PC-3 (cell line): Measurements from ENCODE around the gene ALOX15B. TPM values are rescaled to one million over a fixed set of nuclear protein-coding genes. Genes with fewer than 3 reads are reported as not detected.
"Not testable (repeated sequence)": the region's sequence is repeated elsewhere in the genome, so short reads cannot be mapped to it uniquely, and the experiment has no call there.

Experiments used
- ATAC-seq: fragments of 200-7000 bp; cut with Tn5 transposase; 2 replicates; pipeline ENCODE4 v1.9.1; 2020; ENCODE audit warnings: mild to moderate bottlenecking, moderate library complexity
- BruUV-seq: library from RNA; stranded (reverse); fragments of 400-500 nt; replicated peaks from 2 replicates; lab custom pipeline; 2021; lab: Mats Ljungman, UMichigan
- CTCF ChIA-PET: fragments of 300-600 bp; sonication (Branson Sonifier 250); formaldehyde crosslinking; loops from one replicate; lab custom pipeline; 2022; ENCODE audit warnings: antibody characterized with exemption; lab: Charles Lee
- POLR2A ChIA-PET: fragments of 300-600 bp; sonication (Branson Sonifier 250); formaldehyde crosslinking; loops from one replicate; lab custom pipeline; 2022; ENCODE audit warnings: antibody characterized with exemption; ENCODE audit not compliant: unreplicated experiment; lab: Charles Lee
- DNase-seq: peaks from one replicate; pipeline ENCODE4 v3.0.0-alpha.2; 2015
- H2AFZ ChIP-seq: fragments of 300-600 bp; sonication (generic); 2 replicates; pipeline ENCODE4 v1.6.0; 2016; ENCODE audit warnings: antibody characterized with exemption, low read length
- H3F3A ChIP-seq: fragments of 300-600 bp; sonication (generic); one replicate; pipeline ENCODE4 v1.6.0; 2017; ENCODE audit warnings: antibody characterized with exemption, low read length, control low read depth, mild to moderate bottlenecking; ENCODE audit not compliant: unreplicated experiment
- H3K27ac ChIP-seq: fragments of 300-600 bp; sonication (generic); 2 replicates; pipeline ENCODE4 v1.5.1; 2016; ENCODE audit warnings: mild to moderate bottlenecking, low read length
- H3K27me3 ChIP-seq: fragments of 300-600 bp; sonication (generic); 2 replicates; pipeline ENCODE4 v1.6.1; 2016; ENCODE audit warnings: low read length, mixed read lengths
- H3K36me3 ChIP-seq: fragments of 300-600 bp; sonication (generic); 2 replicates; pipeline ENCODE4 v1.6.1; 2016; ENCODE audit warnings: low read depth, mixed run types, low read length, mixed read lengths
- H3K4me1 ChIP-seq: fragments of 300-600 bp; sonication (generic); 2 replicates; pipeline ENCODE4 v1.5.1; 2016; ENCODE audit warnings: low read length; ENCODE audit not compliant: insufficient read depth
- H3K4me2 ChIP-seq: fragments of 300-600 bp; sonication (generic); 2 replicates; pipeline ENCODE4 v1.6.0; 2016; ENCODE audit warnings: low read length
- H3K4me3 ChIP-seq: fragments of 300-600 bp; sonication (generic); 2 replicates; pipeline ENCODE4 v1.5.1; 2016; ENCODE audit warnings: mild to moderate bottlenecking, low read length, mixed read lengths
- H3K79me2 ChIP-seq: fragments of 300-600 bp; sonication (generic); 2 replicates; pipeline ENCODE4 v1.6.1; 2017; ENCODE audit warnings: low read length, mixed read lengths
- H3K9ac ChIP-seq: fragments of 300-600 bp; sonication (generic); 2 replicates; pipeline ENCODE4 v1.6.0; 2016; ENCODE audit warnings: mild to moderate bottlenecking, low read length
- H3K9me2 ChIP-seq: fragments of 300-600 bp; sonication (generic); replicated peaks from 2 replicates; pipeline ENCODE4 v1.6.1; 2016; ENCODE audit warnings: mixed run types, low read length, mixed read lengths
- H3K9me3 ChIP-seq: fragments of 300-600 bp; sonication (generic); 2 replicates; pipeline ENCODE4 v1.6.1; 2016; ENCODE audit warnings: low read length, mixed read lengths
- H4K20me1 ChIP-seq: fragments of 300-600 bp; sonication (generic); 2 replicates; pipeline ENCODE4 v1.6.1; 2016; ENCODE audit warnings: low read length, mixed read lengths
- EZH2 ChIP-seq: fragments of 300-600 bp; sonication (generic); IDR thresholded peaks from one replicate; pipeline ENCODE4 v1.6.1; 2017; ENCODE audit warnings: antibody characterized with exemption, mild to moderate bottlenecking, low read length; ENCODE audit not compliant: unreplicated experiment
- EZH2phosphoT487 ChIP-seq: fragments of 300-600 bp; sonication (generic); IDR thresholded peaks from 2 replicates; pipeline ENCODE4 v1.6.1; 2018; ENCODE audit warnings: mild to moderate bottlenecking, antibody characterized with exemption, low read length, borderline replicate concordance
- intact Hi-C: fragments of 100-400 bp; cut with micrococcal nuclease; formaldehyde crosslinking; loops from 2 replicates; pipeline ENCODE4 v1.9.0; 2023
- total RNA-seq: library from RNA; depleted of rRNA; stranded (reverse); fragments of >200 nt; gene quantifications from 2 replicates; pipeline ENCODE4 v1.2.3, GENCODE V29; 2014
- TF ChIP-seq, protein P1 (sequence below): fragments of 300-600 bp; sonication (generic); conservative IDR thresholded peaks from 2 replicates; pipeline ENCODE4 v1.5.1; 2017; ENCODE audit warnings: antibody characterized with exemption, low read depth, mild to moderate bottlenecking, low read length

The ALOX15B gene
- total RNA-seq, 1 experiment from 2014 or later, result not detected

DNA sequence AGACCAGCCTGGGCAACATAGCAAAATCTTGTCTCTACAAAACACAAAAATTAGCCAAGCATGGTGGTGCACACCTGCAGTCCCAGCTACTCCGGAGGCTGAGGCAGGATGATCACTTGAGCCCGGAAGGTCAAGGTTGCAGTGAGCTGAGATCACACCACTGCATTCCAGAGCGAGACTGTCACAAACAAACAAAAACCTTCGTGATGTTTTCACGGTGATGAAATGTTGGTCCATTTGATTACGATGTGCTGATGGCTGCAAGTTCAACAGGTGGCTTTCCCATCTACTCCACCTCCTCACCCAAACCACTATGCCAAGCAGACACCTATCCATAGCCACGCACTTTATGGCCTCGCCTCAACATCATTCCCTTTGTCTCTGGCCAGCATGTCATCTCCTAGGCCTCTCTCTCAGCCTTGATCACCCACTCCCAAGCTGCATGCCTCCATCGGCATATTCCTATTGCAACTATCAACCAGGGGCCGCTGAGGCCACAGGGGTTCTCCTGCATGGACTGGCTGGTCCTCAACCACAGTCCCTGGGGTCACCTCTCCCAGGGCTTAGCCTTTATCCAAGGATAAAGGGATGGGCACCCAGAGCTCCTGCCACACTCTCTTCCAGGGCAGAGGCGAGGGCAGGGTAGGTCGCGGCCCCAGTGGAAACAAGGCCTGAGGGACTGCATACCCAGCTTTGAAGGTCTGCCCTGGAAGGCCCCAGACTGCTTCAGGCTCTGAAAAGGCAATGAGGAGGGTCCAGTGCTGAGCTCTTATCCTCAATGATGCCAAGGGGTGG lies 17.1 kb upstream of the ALOX15B start:
- no peak for ATAC-seq
- Histone ChIP-seq H3K36me3 (no peaks in the 10 kb centered on the region), H3K79me2 (no peaks in the 10 kb centered on the region), H3K9me3 (no peaks in the 10 kb centered on the region), H4K20me1 (no peaks in the 10 kb centered on the region), H2AFZ (no peak overlapping the region), H3K27ac (no peak overlapping the region), H3K4me2 (no peak overlapping the region), H3K9me2 (no peaks in the 10 kb centered on the region), H3K4me1 (peaks cover 26% of the 10 kb centered on the region), H3F3A (no peaks in the 10 kb centered on the region), H3K4me3 (no peak overlapping the region), H3K27me3 (no peaks in the 10 kb centered on the region), H3K9ac (no peak overlapping the region)
- no peak for DNase-seq
- ChIA-PET CTCF (no interaction called here), POLR2A (no interaction called here)
- no TSS peak for BruUV-seq
- intact Hi-C loops, result no loop called here
- TF ChIP-seq EZH2phosphoT487 (no peak), EZH2 (no peak)
- TF ChIP-seq, protein P1, sequence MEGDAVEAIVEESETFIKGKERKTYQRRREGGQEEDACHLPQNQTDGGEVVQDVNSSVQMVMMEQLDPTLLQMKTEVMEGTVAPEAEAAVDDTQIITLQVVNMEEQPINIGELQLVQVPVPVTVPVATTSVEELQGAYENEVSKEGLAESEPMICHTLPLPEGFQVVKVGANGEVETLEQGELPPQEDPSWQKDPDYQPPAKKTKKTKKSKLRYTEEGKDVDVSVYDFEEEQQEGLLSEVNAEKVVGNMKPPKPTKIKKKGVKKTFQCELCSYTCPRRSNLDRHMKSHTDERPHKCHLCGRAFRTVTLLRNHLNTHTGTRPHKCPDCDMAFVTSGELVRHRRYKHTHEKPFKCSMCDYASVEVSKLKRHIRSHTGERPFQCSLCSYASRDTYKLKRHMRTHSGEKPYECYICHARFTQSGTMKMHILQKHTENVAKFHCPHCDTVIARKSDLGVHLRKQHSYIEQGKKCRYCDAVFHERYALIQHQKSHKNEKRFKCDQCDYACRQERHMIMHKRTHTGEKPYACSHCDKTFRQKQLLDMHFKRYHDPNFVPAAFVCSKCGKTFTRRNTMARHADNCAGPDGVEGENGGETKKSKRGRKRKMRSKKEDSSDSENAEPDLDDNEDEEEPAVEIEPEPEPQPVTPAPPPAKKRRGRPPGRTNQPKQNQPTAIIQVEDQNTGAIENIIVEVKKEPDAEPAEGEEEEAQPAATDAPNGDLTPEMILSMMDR, result no peak

DNA sequence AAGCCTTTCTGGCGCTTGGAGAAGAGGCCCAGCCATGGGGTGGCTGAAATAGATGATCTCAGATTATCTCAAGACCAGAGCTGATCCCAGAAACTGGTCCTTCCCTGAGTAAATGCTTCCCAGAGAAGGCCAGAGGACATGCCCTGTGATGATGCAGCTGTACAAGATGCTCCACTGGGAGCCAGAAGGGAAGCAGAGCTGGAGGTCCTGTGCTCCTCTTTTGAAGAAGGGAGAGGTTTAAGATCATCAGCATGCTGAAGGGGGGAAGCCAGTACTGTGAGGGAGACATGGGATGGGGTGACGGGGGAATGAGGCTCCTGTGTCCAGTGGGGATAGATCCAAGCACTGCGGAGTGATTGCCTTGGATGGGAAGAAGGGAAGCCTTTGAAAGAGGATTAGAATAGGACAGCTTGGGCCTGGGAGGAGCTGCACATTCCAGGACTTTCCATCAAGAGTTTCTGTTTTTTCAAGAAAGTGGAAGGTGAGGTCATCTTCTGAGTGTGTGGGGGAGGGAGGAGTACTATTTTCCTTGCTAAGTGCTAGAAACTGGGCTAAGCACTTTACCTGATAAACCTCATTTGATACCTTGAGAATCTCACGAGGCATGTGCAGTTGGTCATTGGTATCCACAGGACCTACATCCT lies 16.4 kb upstream of the ALOX15B start:
- TF ChIP-seq EZH2phosphoT487 (no peak), EZH2 (no peak)
- TF ChIP-seq, protein P1, result no peak
- ChIA-PET CTCF (no interaction called here), POLR2A (no interaction called here)
- Histone ChIP-seq H3K9me2 (no peaks in the 10 kb centered on the region), H3K4me1 (peaks cover 18% of the 10 kb centered on the region), H4K20me1 (no peaks in the 10 kb centered on the region), H3K27me3 (no peaks in the 10 kb centered on the region), H3K79me2 (no peaks in the 10 kb centered on the region), H3K36me3 (no peaks in the 10 kb centered on the region), H2AFZ (no peak overlapping the region), H3K27ac (no peak overlapping the region), H3K9ac (no peak overlapping the region), H3K9me3 (no peaks in the 10 kb centered on the region), H3K4me3 (no peak overlapping the region), H3F3A (no peaks in the 10 kb centered on the region), H3K4me2 (no peak overlapping the region)
- intact Hi-C loops, result no loop called here
- ATAC-seq (no peak), DNase-seq (no peak)
- no TSS peak for BruUV-seq

DNA sequence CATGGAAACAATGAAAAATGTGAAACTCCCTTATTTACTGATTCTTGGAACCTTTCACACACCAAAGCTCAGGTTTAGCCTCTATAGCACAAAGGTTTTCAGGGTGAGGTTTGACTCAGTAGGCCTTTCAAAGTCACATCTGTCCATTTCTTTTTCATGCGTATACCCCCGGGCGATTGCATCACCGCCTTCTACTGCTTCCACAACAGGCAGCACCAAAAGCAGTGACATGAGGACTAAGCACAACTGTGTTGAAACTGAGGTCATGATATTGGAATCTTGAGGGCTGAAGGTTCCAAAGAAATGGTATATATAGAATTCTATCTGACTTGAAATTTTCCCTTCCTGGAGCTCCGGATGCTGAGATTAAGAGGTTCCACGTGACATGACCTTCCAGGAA lies 14.7 kb upstream of the ALOX15B start:
- H3K9me2 ChIP-seq, POLR2A ChIA-PET, H3K27me3 ChIP-seq, DNase-seq, H3K36me3 ChIP-seq, BruUV-seq, H3K9me3 ChIP-seq, intact Hi-C loops, H3K9ac ChIP-seq, CTCF ChIA-PET, H3K4me3 ChIP-seq, H4K20me1 ChIP-seq, H3K79me2 ChIP-seq, H3F3A ChIP-seq, H3K27ac ChIP-seq, H3K4me2 ChIP-seq, H2AFZ ChIP-seq, ATAC-seq: not testable (repeated sequence)
- peaks cover 15% of the 10 kb centered on the region for H3K4me1 ChIP-seq
